Vagina (tissue), 1 donor: Measurements from ENCODE around the gene METTL2B. TPM values are rescaled to one million over a fixed set of nuclear protein-coding genes. Genes with fewer than 3 reads are reported as not detected.

ENCODE experiments used
- small RNA-seq: library from RNA; depleted of rRNA; stranded (forward); fragments of <200 nt; gene quantifications from one replicate; pipeline ENCODE3, GENCODE V24; 2016
- total RNA-seq: library from RNA; depleted of rRNA; stranded (reverse); fragments of >200 nt; gene quantifications from one replicate; pipeline ENCODE4 v1.2.3, GENCODE V29; 2016

The METTL2B gene
- total RNA-seq, 1 donor from 2014 or later: 18.4 TPM

Small RNAs within 50 kb of the gene (small RNA-seq; reads per million reads assigned to genes)
- gene AC010655.1 (not detected), gene AC010655.2 (not detected), gene RF00017 (not detected), gene RNU7-54P (not detected)

Other genes with a start within 250 kb of the METTL2B start
- 7.4 TPM for gene LEP, start 235.5 kb upstream of the METTL2B start, total RNA-seq
- gene RBM28, start 132.8 kb upstream of the METTL2B start, total RNA-seq: 20.9 TPM
- 7.6 TPM for gene PRRT4, start 115.1 kb upstream of the METTL2B start, total RNA-seq
- gene IMPDH1, start 66.8 kb upstream of the METTL2B start, total RNA-seq: 52.3 TPM
- 46.4 TPM for gene HILPDA, start 20.9 kb upstream of the METTL2B start, total RNA-seq
- gene GARIN1A, start 195.5 kb downstream of the METTL2B start, total RNA-seq: 1.5 TPM